Measurements from ENCODE around the gene SMIM23. TPM values are rescaled to one million over a fixed set of nuclear protein-coding genes. Genes with fewer than 3 reads are reported as not detected.

Gene SMIM23
- total and polyA plus RNA-seq, 2 of the 4 experiments (the other 2 are of a cell fraction): not detected

DNA sequence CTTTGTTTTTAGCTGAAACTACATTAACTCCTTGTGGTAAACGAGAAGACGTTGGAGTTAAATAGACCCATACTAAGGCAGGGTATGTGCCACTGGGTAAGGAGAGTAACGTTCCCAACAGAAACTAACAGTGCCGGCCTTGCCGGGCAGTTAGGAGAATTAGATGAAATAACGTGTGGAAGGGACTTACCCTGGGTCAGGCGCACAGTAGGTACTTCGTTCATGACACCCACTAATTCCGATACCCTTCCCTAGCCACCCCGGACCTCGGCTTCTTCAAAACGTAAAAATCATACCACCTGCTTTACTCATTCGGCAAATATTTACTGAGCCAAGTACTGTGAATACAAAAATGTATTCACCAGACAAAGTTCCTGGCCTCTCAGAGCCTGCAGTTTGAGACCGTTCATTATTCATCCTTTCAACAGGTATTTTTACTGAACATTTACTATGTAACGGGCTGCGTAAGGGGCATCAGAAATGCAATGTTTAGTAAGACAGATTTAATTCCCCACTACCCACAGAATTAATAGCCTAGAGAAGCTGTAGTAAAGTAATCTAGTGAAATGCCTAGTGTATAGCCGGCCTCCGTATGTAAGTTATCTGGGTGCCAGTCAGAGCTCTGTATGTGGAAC is 3.2 kb upstream of the SMIM23 start:
- H2AK5ac ChIP-seq (ENCODE audit: low read depth, low read length): no peak overlapping the region
- H4K5ac ChIP-seq (ENCODE audit: low read depth, low read length): no peak overlapping the region
- ChIA-PET CTCF (no interaction called here), POLR2A (ENCODE audit: unreplicated experiment) (no interaction called here)
- BruUV-seq (replicated peaks): no TSS peak
- H2BK120ac ChIP-seq (ENCODE audit: low read depth, low read length): no peak overlapping the region
- no peak overlapping the region for H2BK15ac ChIP-seq (ENCODE audit: low read depth, low read length)
- no peak overlapping the region for H3K56ac ChIP-seq (ENCODE audit: extremely low read depth, insufficient read depth, low read length)
- H3K23ac ChIP-seq (ENCODE audit: low read depth, low read length): no peak overlapping the region
- no peaks in the 10 kb centered on the region for H4K20me1 ChIP-seq (ENCODE audit: insufficient read depth, low read length)
- H3K27ac ChIP-seq (ENCODE audit: insufficient read depth, low read length): no peak overlapping the region
- no peak overlapping the region for H3K14ac ChIP-seq (replicated peaks; ENCODE audit: low read depth, low read length)
- in situ Hi-C loops (cut with MboI; ENCODE audit: low sequenced_read_pairs) (no loop called here), dilution Hi-C loops (cut with HindIII; ENCODE audit: low sequenced_read_pairs, unreplicated experiment) (no loop called here), intact Hi-C loops (cut with micrococcal nuclease) (no loop called here)
- peaks cover 30% of the 10 kb centered on the region for H3K27me3 ChIP-seq (ENCODE audit: control insufficient read depth, insufficient read depth, low read length)
- WGBS, 2 experiments (ENCODE audit: extremely low coverage in 2 of 2, insufficient read length in 1 of 2): 95 to 100% methylated on average over 3 to 4 of the region's 18 CpGs
- H2AK9ac ChIP-seq (replicated peaks; ENCODE audit: low read depth, low read length, poor library complexity): no peak overlapping the region
- H4K91ac ChIP-seq (ENCODE audit: insufficient read depth, low read depth, low read length): no peak overlapping the region
- no peak overlapping the region for H2BK5ac ChIP-seq (ENCODE audit: low read depth, low read length, poor library complexity, severe bottlenecking)
- H3K79me1 ChIP-seq (ENCODE audit: low read depth in 1 of 2, low read length in 2 of 2): no peaks in the 10 kb centered on the region
- no peaks in the 10 kb centered on the region for H3K4me1 ChIP-seq (ENCODE audit: control insufficient read depth, insufficient read depth, low read length)
- ATAC-seq (ENCODE audit: low read depth) (no peak), DNase-seq (no peak)
- H3K36me3 ChIP-seq (ENCODE audit: control insufficient read depth, insufficient read depth, low read length): no peaks in the 10 kb centered on the region
- no peak overlapping the region for H3K9ac ChIP-seq (ENCODE audit: low read depth, low read length)
- no peak for TF ChIP-seq FOS (IDR thresholded peaks at IDR 0.05; ENCODE audit: low read depth, low read length)
- TF ChIP-seq NFE2L2 (IDR thresholded peaks at IDR 0.05; ENCODE audit: low read depth, low read length): no peak
- no peak for TF ChIP-seq BHLHE40 (IDR thresholded peaks at IDR 0.05; ENCODE audit: low read depth, low read length)
- TF ChIP-seq MAZ (IDR thresholded peaks at IDR 0.05; ENCODE audit: borderline replicate concordance, low read depth, low read length): no peak
- no peak for TF ChIP-seq POLR2A (IDR thresholded peaks at IDR 0.05; ENCODE audit: low read depth, low read length)
- no peak for TF ChIP-seq RCOR1 (IDR thresholded peaks at IDR 0.05; ENCODE audit: insufficient replicate concordance, low read length)
- TF ChIP-seq RAD21 (IDR thresholded peaks at IDR 0.05; ENCODE audit: low read length): no peak
- TF ChIP-seq, protein P1, sequence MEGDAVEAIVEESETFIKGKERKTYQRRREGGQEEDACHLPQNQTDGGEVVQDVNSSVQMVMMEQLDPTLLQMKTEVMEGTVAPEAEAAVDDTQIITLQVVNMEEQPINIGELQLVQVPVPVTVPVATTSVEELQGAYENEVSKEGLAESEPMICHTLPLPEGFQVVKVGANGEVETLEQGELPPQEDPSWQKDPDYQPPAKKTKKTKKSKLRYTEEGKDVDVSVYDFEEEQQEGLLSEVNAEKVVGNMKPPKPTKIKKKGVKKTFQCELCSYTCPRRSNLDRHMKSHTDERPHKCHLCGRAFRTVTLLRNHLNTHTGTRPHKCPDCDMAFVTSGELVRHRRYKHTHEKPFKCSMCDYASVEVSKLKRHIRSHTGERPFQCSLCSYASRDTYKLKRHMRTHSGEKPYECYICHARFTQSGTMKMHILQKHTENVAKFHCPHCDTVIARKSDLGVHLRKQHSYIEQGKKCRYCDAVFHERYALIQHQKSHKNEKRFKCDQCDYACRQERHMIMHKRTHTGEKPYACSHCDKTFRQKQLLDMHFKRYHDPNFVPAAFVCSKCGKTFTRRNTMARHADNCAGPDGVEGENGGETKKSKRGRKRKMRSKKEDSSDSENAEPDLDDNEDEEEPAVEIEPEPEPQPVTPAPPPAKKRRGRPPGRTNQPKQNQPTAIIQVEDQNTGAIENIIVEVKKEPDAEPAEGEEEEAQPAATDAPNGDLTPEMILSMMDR (conservative IDR thresholded peaks at IDR 0.05; ENCODE audit: low read depth, low read length): no peak
- no peak for TF ChIP-seq CEBPB (IDR thresholded peaks at IDR 0.05; ENCODE audit: low read depth, low read length)
- no peak for TF ChIP-seq MAFK (IDR thresholded peaks at IDR 0.05; ENCODE audit: low read depth, low read length)
- TF ChIP-seq, protein P2, sequence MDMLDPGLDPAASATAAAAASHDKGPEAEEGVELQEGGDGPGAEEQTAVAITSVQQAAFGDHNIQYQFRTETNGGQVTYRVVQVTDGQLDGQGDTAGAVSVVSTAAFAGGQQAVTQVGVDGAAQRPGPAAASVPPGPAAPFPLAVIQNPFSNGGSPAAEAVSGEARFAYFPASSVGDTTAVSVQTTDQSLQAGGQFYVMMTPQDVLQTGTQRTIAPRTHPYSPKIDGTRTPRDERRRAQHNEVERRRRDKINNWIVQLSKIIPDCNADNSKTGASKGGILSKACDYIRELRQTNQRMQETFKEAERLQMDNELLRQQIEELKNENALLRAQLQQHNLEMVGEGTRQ (IDR thresholded peaks at IDR 0.05; ENCODE audit: low read depth, low read length): no peak
- TF ChIP-seq CHD1 (IDR thresholded peaks at IDR 0.05; ENCODE audit: low read depth, low read length): no peak
- no peaks in the 10 kb centered on the region for H3K9me1 ChIP-seq (ENCODE audit: insufficient read depth, low read length)
- no peak overlapping the region for H2AFZ ChIP-seq (replicated peaks; ENCODE audit: low read length, poor library complexity)
- no peak overlapping the region for H3K18ac ChIP-seq (ENCODE audit: low read depth, low read length)
- H3K9me3 ChIP-seq (ENCODE audit: control insufficient read depth, insufficient read depth, low read length): peaks cover 6% of the 10 kb centered on the region
- no peak overlapping the region for H3K4me3 ChIP-seq (ENCODE audit: insufficient read depth, low read depth, low read length)
- no peak overlapping the region for H3K4ac ChIP-seq (ENCODE audit: low read depth, low read length)
- no peak overlapping the region for H4K8ac ChIP-seq (ENCODE audit: low read depth in 2 of 2, low read length in 2 of 2)
- H2BK20ac ChIP-seq (ENCODE audit: low read depth, low read length): no peak overlapping the region
- no peak overlapping the region for H3K4me2 ChIP-seq (ENCODE audit: low read depth, low read length)
